ENCODE data around the gene NFIX.

Gene NFIX

GRCh38 chr19:13042443-13043130 lies 47.3 kb downstream of the NFIX start:
- H3K36me3 ChIP-seq (ENCODE audit: control insufficient read depth, insufficient read depth, low read length) = no peaks in the 10 kb centered on the region
- no peak overlapping the region for H3K27ac ChIP-seq (ENCODE audit: low read depth, low read length)
- H3K9me3 ChIP-seq (ENCODE audit: control insufficient read depth, insufficient read depth, low read length) = no peaks in the 10 kb centered on the region
- peaks cover 48% of the 10 kb centered on the region for H3K27me3 ChIP-seq (ENCODE audit: control insufficient read depth, insufficient read depth, low read length)
- H3K4me3 ChIP-seq (ENCODE audit: low read depth, low read length) = no peak overlapping the region
- H3K9ac ChIP-seq (ENCODE audit: low read depth, low read length) = no peak overlapping the region
- no peaks in the 10 kb centered on the region for H3K4me1 ChIP-seq (ENCODE audit: control insufficient read depth, insufficient read depth, low read length)

- Histone ChIP-seq H3K36me3 (ENCODE audit: control insufficient read depth, insufficient read depth, low read length) (no peaks in the 10 kb centered on the region), H3K4me1 (ENCODE audit: control insufficient read depth, insufficient read depth, low read length) (no peaks in the 10 kb centered on the region), H3K27me3 (ENCODE audit: control insufficient read depth, insufficient read depth, low read length) (peaks cover 48% of the 10 kb centered on the region), H3K9ac (ENCODE audit: low read depth, low read length) (no peak overlapping the region), H3K27ac (ENCODE audit: low read depth, low read length) (no peak overlapping the region), H3K9me3 (ENCODE audit: control insufficient read depth, insufficient read depth, low read length) (no peaks in the 10 kb centered on the region), H3K4me3 (ENCODE audit: low read depth, low read length) (no peak overlapping the region)
Measured at GRCh38 chr19:13043285-13043684, 48.0 kb downstream of the NFIX start.

- Histone ChIP-seq H3K27ac (ENCODE audit: low read depth, low read length) (no peak overlapping the region), H3K27me3 (ENCODE audit: control insufficient read depth, insufficient read depth, low read length) (peaks cover 57% of the 10 kb centered on the region), H3K4me1 (ENCODE audit: control insufficient read depth, insufficient read depth, low read length) (no peaks in the 10 kb centered on the region), H3K9me3 (ENCODE audit: control insufficient read depth, insufficient read depth, low read length) (no peaks in the 10 kb centered on the region), H3K4me3 (ENCODE audit: low read depth, low read length) (no peak overlapping the region), H3K36me3 (ENCODE audit: control insufficient read depth, insufficient read depth, low read length) (no peaks in the 10 kb centered on the region), H3K9ac (ENCODE audit: low read depth, low read length) (no peak overlapping the region)
Measured at GRCh38 chr19:13044231-13044836, 49.1 kb downstream of the NFIX start.

GRCh38 chr19:13045812-13046211 lies 50.5 kb downstream of the NFIX start:
- Histone ChIP-seq H3K36me3 (ENCODE audit: control insufficient read depth, insufficient read depth, low read length) (no peaks in the 10 kb centered on the region), H3K9me3 (ENCODE audit: control insufficient read depth, insufficient read depth, low read length) (no peaks in the 10 kb centered on the region), H3K4me1 (ENCODE audit: control insufficient read depth, insufficient read depth, low read length) (no peaks in the 10 kb centered on the region), H3K9ac (ENCODE audit: low read depth, low read length) (no peak overlapping the region), H3K27me3 (ENCODE audit: control insufficient read depth, insufficient read depth, low read length) (peaks cover 62% of the 10 kb centered on the region), H3K4me3 (ENCODE audit: low read depth, low read length) (no peak overlapping the region), H3K27ac (ENCODE audit: low read depth, low read length) (no peak overlapping the region)

GRCh38 chr19:13047374-13047773 lies 52.1 kb downstream of the NFIX start:
- Histone ChIP-seq H3K9me3 (ENCODE audit: control insufficient read depth, insufficient read depth, low read length) (no peaks in the 10 kb centered on the region), H3K4me1 (ENCODE audit: control insufficient read depth, insufficient read depth, low read length) (peaks cover 12% of the 10 kb centered on the region), H3K9ac (ENCODE audit: low read depth, low read length) (no peak overlapping the region), H3K27ac (ENCODE audit: low read depth, low read length) (no peak overlapping the region), H3K36me3 (ENCODE audit: control insufficient read depth, insufficient read depth, low read length) (no peaks in the 10 kb centered on the region), H3K27me3 (ENCODE audit: control insufficient read depth, insufficient read depth, low read length) (peaks cover 76% of the 10 kb centered on the region), H3K4me3 (ENCODE audit: low read depth, low read length) (no peak overlapping the region)

- Histone ChIP-seq H3K27ac (ENCODE audit: low read depth, low read length) (no peak overlapping the region), H3K9ac (ENCODE audit: low read depth, low read length) (no peak overlapping the region), H3K36me3 (ENCODE audit: control insufficient read depth, insufficient read depth, low read length) (no peaks in the 10 kb centered on the region), H3K9me3 (ENCODE audit: control insufficient read depth, insufficient read depth, low read length) (no peaks in the 10 kb centered on the region), H3K27me3 (ENCODE audit: control insufficient read depth, insufficient read depth, low read length) (peaks cover 96% of the 10 kb centered on the region), H3K4me3 (ENCODE audit: low read depth, low read length) (no peak overlapping the region), H3K4me1 (ENCODE audit: control insufficient read depth, insufficient read depth, low read length) (peaks cover 27% of the 10 kb centered on the region)
Measured at GRCh38 chr19:13050274-13050673, 55.0 kb downstream of the NFIX start.

- peaks cover 96% of the 10 kb centered on the region for H3K27me3 ChIP-seq (ENCODE audit: control insufficient read depth, insufficient read depth, low read length)
- H3K9ac ChIP-seq (ENCODE audit: low read depth, low read length) = no peak overlapping the region
- H3K9me3 ChIP-seq (ENCODE audit: control insufficient read depth, insufficient read depth, low read length) = no peaks in the 10 kb centered on the region
- H3K27ac ChIP-seq (ENCODE audit: low read depth, low read length) = no peak overlapping the region
- H3K36me3 ChIP-seq (ENCODE audit: control insufficient read depth, insufficient read depth, low read length) = no peaks in the 10 kb centered on the region
- H3K4me1 ChIP-seq (ENCODE audit: control insufficient read depth, insufficient read depth, low read length) = peaks cover 41% of the 10 kb centered on the region
- peak overlapping the region; percentile 20; the same call in 1 of the 2 replicates for H3K4me3 ChIP-seq (ENCODE audit: low read depth, low read length)
Measured at GRCh38 chr19:13051557-13052165, 56.4 kb downstream of the NFIX start.

- Histone ChIP-seq H3K27ac (ENCODE audit: low read depth, low read length) (no peak overlapping the region), H3K9me3 (ENCODE audit: control insufficient read depth, insufficient read depth, low read length) (no peaks in the 10 kb centered on the region), H3K9ac (ENCODE audit: low read depth, low read length) (no peak overlapping the region), H3K4me3 (ENCODE audit: low read depth, low read length) (no peak overlapping the region), H3K27me3 (ENCODE audit: control insufficient read depth, insufficient read depth, low read length) (peaks cover 96% of the 10 kb centered on the region), H3K4me1 (ENCODE audit: control insufficient read depth, insufficient read depth, low read length) (peaks cover 51% of the 10 kb centered on the region), H3K36me3 (ENCODE audit: control insufficient read depth, insufficient read depth, low read length) (no peaks in the 10 kb centered on the region)
Measured at GRCh38 chr19:13052447-13053175, 57.3 kb downstream of the NFIX start.

- Histone ChIP-seq H3K4me1 (ENCODE audit: control insufficient read depth, insufficient read depth, low read length) (peaks cover 51% of the 10 kb centered on the region), H3K4me3 (ENCODE audit: low read depth, low read length) (no peak overlapping the region), H3K9me3 (ENCODE audit: control insufficient read depth, insufficient read depth, low read length) (no peaks in the 10 kb centered on the region), H3K27me3 (ENCODE audit: control insufficient read depth, insufficient read depth, low read length) (peaks cover 96% of the 10 kb centered on the region), H3K36me3 (ENCODE audit: control insufficient read depth, insufficient read depth, low read length) (no peaks in the 10 kb centered on the region), H3K27ac (ENCODE audit: low read depth, low read length) (no peak overlapping the region), H3K9ac (ENCODE audit: low read depth, low read length) (no peak overlapping the region)
Measured at GRCh38 chr19:13053238-13053637, 58.0 kb downstream of the NFIX start.

- Histone ChIP-seq H3K27ac (ENCODE audit: low read depth, low read length) (no peak overlapping the region), H3K9ac (ENCODE audit: low read depth, low read length) (no peak overlapping the region), H3K9me3 (ENCODE audit: control insufficient read depth, insufficient read depth, low read length) (no peaks in the 10 kb centered on the region), H3K27me3 (ENCODE audit: control insufficient read depth, insufficient read depth, low read length) (peaks cover 98% of the 10 kb centered on the region), H3K36me3 (ENCODE audit: control insufficient read depth, insufficient read depth, low read length) (no peaks in the 10 kb centered on the region), H3K4me1 (ENCODE audit: control insufficient read depth, insufficient read depth, low read length) (peaks cover 55% of the 10 kb centered on the region), H3K4me3 (ENCODE audit: low read depth, low read length) (no peak overlapping the region)
Measured at GRCh38 chr19:13053761-13054625, 58.7 kb downstream of the NFIX start.
